ENCODE results near the gene SLC12A7.

SLC12A7 gene

GRCh38 chr5:1059884-1060263 is 52.0 kb downstream of the SLC12A7 start:
- Histone ChIP-seq H3K9me3 (ENCODE audit: control insufficient read depth, low read depth, low read length) (no peaks in the 10 kb centered on the region), H3K27me3 (ENCODE audit: control insufficient read depth, insufficient read depth, low read length) (no peaks in the 10 kb centered on the region), H3K9ac (ENCODE audit: low read length) (no peak overlapping the region), H3K4me1 (ENCODE audit: control insufficient read depth, low read depth, low read length) (no peaks in the 10 kb centered on the region), H3K27ac (ENCODE audit: low read length) (no peak overlapping the region), H3K4me3 (ENCODE audit: low read length) (no peak overlapping the region), H3K36me3 (ENCODE audit: control insufficient read depth, low read depth, low read length) (peaks cover 29% of the 10 kb centered on the region)

GRCh38 chr5:1058988-1059883 is 52.6 kb downstream of the SLC12A7 start:
- H3K9ac ChIP-seq (ENCODE audit: low read length): no peak overlapping the region
- H3K27ac ChIP-seq (ENCODE audit: low read length): no peak overlapping the region
- H3K9me3 ChIP-seq (ENCODE audit: control insufficient read depth, low read depth, low read length): no peaks in the 10 kb centered on the region
- peaks cover 29% of the 10 kb centered on the region for H3K36me3 ChIP-seq (ENCODE audit: control insufficient read depth, low read depth, low read length)
- no peak overlapping the region for H3K4me3 ChIP-seq (ENCODE audit: low read length)
- no peaks in the 10 kb centered on the region for H3K27me3 ChIP-seq (ENCODE audit: control insufficient read depth, insufficient read depth, low read length)
- no peaks in the 10 kb centered on the region for H3K4me1 ChIP-seq (ENCODE audit: control insufficient read depth, low read depth, low read length)

- Histone ChIP-seq H3K36me3 (ENCODE audit: control insufficient read depth, low read depth, low read length) (peaks cover 29% of the 10 kb centered on the region), H3K9ac (ENCODE audit: low read length) (no peak overlapping the region), H3K27ac (ENCODE audit: low read length) (no peak overlapping the region), H3K27me3 (ENCODE audit: control insufficient read depth, insufficient read depth, low read length) (no peaks in the 10 kb centered on the region), H3K4me1 (ENCODE audit: control insufficient read depth, low read depth, low read length) (no peaks in the 10 kb centered on the region), H3K4me3 (ENCODE audit: low read length) (no peak overlapping the region), H3K9me3 (ENCODE audit: control insufficient read depth, low read depth, low read length) (no peaks in the 10 kb centered on the region)
These were observed 53.5 kb downstream of the SLC12A7 start for GRCh38 chr5:1058083-1058945.

- Histone ChIP-seq H3K4me3 (ENCODE audit: low read length) (no peak overlapping the region), H3K4me1 (ENCODE audit: control insufficient read depth, low read depth, low read length) (no peaks in the 10 kb centered on the region), H3K36me3 (ENCODE audit: control insufficient read depth, low read depth, low read length) (peaks cover 23% of the 10 kb centered on the region), H3K9me3 (ENCODE audit: control insufficient read depth, low read depth, low read length) (no peaks in the 10 kb centered on the region), H3K9ac (ENCODE audit: low read length) (no peak overlapping the region), H3K27ac (ENCODE audit: low read length) (no peak overlapping the region), H3K27me3 (ENCODE audit: control insufficient read depth, insufficient read depth, low read length) (no peaks in the 10 kb centered on the region)
These were observed 54.3 kb downstream of the SLC12A7 start for GRCh38 chr5:1057485-1058082.

GRCh38 chr5:1056611-1057484 is 55.0 kb downstream of the SLC12A7 start:
- Histone ChIP-seq H3K4me3 (ENCODE audit: low read length) (no peak overlapping the region), H3K27me3 (ENCODE audit: control insufficient read depth, insufficient read depth, low read length) (no peaks in the 10 kb centered on the region), H3K9ac (ENCODE audit: low read length) (no peak overlapping the region), H3K27ac (ENCODE audit: low read length) (no peak overlapping the region), H3K4me1 (ENCODE audit: control insufficient read depth, low read depth, low read length) (no peaks in the 10 kb centered on the region), H3K9me3 (ENCODE audit: control insufficient read depth, low read depth, low read length) (no peaks in the 10 kb centered on the region), H3K36me3 (ENCODE audit: control insufficient read depth, low read depth, low read length) (peaks cover 20% of the 10 kb centered on the region)

- Histone ChIP-seq H3K27ac (ENCODE audit: low read length) (no peak overlapping the region), H3K36me3 (ENCODE audit: control insufficient read depth, low read depth, low read length) (peaks cover 20% of the 10 kb centered on the region), H3K9me3 (ENCODE audit: control insufficient read depth, low read depth, low read length) (no peaks in the 10 kb centered on the region), H3K9ac (ENCODE audit: low read length) (no peak overlapping the region), H3K4me1 (ENCODE audit: control insufficient read depth, low read depth, low read length) (no peaks in the 10 kb centered on the region), H3K4me3 (ENCODE audit: low read length) (no peak overlapping the region), H3K27me3 (ENCODE audit: control insufficient read depth, insufficient read depth, low read length) (no peaks in the 10 kb centered on the region)
These were observed 55.8 kb downstream of the SLC12A7 start for GRCh38 chr5:1055896-1056610.

- no peak overlapping the region for H3K9ac ChIP-seq (ENCODE audit: low read length)
- no peak overlapping the region for H3K27ac ChIP-seq (ENCODE audit: low read length)
These were observed 56.8 kb downstream of the SLC12A7 start for GRCh38 chr5:1054799-1055775.

GRCh38 chr5:1054018-1054798 is 57.7 kb downstream of the SLC12A7 start:
- Histone ChIP-seq H3K9me3 (ENCODE audit: control insufficient read depth, low read depth, low read length) (no peaks in the 10 kb centered on the region), H3K36me3 (ENCODE audit: control insufficient read depth, low read depth, low read length) (peaks cover 9% of the 10 kb centered on the region), H3K27ac (ENCODE audit: low read length) (no peak overlapping the region), H3K4me1 (ENCODE audit: control insufficient read depth, low read depth, low read length) (no peaks in the 10 kb centered on the region), H3K4me3 (ENCODE audit: low read length) (no peak overlapping the region), H3K27me3 (ENCODE audit: control insufficient read depth, insufficient read depth, low read length) (no peaks in the 10 kb centered on the region), H3K9ac (ENCODE audit: low read length) (no peak overlapping the region)

More at GRCh38 chr5:1054799-1055775, 56.8 kb downstream of the SLC12A7 start:
- Histone ChIP-seq H3K4me3 (ENCODE audit: low read length) (no peak overlapping the region), H3K27me3 (ENCODE audit: control insufficient read depth, insufficient read depth, low read length) (no peaks in the 10 kb centered on the region), H3K9me3 (ENCODE audit: control insufficient read depth, low read depth, low read length) (no peaks in the 10 kb centered on the region), H3K4me1 (ENCODE audit: control insufficient read depth, low read depth, low read length) (no peaks in the 10 kb centered on the region), H3K36me3 (ENCODE audit: control insufficient read depth, low read depth, low read length) (peaks cover 13% of the 10 kb centered on the region)

- Histone ChIP-seq H3K9me3 (ENCODE audit: control insufficient read depth, low read depth, low read length) (no peaks in the 10 kb centered on the region), H3K36me3 (ENCODE audit: control insufficient read depth, low read depth, low read length) (peaks cover 9% of the 10 kb centered on the region), H3K9ac (ENCODE audit: low read length) (no peak overlapping the region), H3K4me1 (ENCODE audit: control insufficient read depth, low read depth, low read length) (no peaks in the 10 kb centered on the region), H3K4me3 (ENCODE audit: low read length) (no peak overlapping the region), H3K27me3 (ENCODE audit: control insufficient read depth, insufficient read depth, low read length) (no peaks in the 10 kb centered on the region), H3K27ac (ENCODE audit: low read length) (no peak overlapping the region)
These were observed 58.4 kb downstream of the SLC12A7 start for GRCh38 chr5:1053391-1054017.

Data from iPS-18a (cell line).